ENCODE data around the gene COL19A1.

COL19A1 gene

DNA sequence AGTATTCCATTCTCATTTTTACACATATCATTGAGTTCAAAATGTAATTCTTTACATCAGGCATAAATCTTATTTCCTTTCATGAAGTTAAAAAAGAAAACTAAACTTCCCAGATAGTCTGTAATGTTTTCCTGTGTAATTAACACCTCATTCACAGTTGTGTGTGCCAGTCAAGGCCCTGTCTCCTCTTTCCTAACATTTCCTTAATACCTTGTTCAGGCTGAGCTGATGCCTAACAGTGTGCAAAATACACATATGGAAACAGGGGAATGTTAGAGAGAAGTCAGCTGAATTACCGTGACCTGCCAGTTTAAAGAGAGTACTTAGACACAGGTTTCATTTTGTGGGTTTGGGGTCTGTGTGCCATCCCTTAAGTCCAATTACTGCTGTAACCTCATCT is 227.8 kb downstream of the COL19A1 start:
- H3K4me1 Mint-ChIP-seq, result no peaks in the 10 kb centered on the region
- DNase-seq, result no peak
- H3K36me3 Mint-ChIP-seq (ENCODE audit: low read depth), result no peaks in the 10 kb centered on the region
- no peaks in the 10 kb centered on the region for H3K27me3 Mint-ChIP-seq (ENCODE audit: low read depth, poor library complexity)
- no peak overlapping the region for H3K27ac Mint-ChIP-seq
- TF ChIP-seq, protein P1, sequence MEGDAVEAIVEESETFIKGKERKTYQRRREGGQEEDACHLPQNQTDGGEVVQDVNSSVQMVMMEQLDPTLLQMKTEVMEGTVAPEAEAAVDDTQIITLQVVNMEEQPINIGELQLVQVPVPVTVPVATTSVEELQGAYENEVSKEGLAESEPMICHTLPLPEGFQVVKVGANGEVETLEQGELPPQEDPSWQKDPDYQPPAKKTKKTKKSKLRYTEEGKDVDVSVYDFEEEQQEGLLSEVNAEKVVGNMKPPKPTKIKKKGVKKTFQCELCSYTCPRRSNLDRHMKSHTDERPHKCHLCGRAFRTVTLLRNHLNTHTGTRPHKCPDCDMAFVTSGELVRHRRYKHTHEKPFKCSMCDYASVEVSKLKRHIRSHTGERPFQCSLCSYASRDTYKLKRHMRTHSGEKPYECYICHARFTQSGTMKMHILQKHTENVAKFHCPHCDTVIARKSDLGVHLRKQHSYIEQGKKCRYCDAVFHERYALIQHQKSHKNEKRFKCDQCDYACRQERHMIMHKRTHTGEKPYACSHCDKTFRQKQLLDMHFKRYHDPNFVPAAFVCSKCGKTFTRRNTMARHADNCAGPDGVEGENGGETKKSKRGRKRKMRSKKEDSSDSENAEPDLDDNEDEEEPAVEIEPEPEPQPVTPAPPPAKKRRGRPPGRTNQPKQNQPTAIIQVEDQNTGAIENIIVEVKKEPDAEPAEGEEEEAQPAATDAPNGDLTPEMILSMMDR (IDR thresholded peaks at IDR 0.05), result no peak
- H3K9me3 Mint-ChIP-seq, result no peaks in the 10 kb centered on the region
- no peak overlapping the region for H3K4me3 Mint-ChIP-seq

DNA sequence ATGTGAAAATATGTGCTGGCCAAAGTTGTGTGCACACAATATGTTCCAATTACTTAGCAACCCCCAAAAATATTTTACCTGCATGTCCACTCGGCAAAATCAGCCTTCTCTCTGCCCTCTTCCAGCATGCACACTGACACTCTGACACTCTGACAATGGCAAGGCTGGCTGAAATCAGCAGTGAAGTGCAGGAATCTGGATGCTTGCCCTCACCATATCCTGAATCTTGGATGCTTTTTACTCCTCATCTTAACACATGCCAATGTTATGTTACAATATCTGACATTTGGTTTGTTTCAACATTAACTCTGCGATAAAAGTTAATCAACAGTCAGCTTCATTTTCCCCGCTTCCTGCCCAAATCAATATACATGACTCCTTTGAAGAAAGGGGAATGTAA is 233.4 kb downstream of the COL19A1 start:
- H3K4me3 Mint-ChIP-seq, result no peak overlapping the region
- H3K4me1 Mint-ChIP-seq, result no peaks in the 10 kb centered on the region
- H3K27ac Mint-ChIP-seq, result no peak overlapping the region

DNA sequence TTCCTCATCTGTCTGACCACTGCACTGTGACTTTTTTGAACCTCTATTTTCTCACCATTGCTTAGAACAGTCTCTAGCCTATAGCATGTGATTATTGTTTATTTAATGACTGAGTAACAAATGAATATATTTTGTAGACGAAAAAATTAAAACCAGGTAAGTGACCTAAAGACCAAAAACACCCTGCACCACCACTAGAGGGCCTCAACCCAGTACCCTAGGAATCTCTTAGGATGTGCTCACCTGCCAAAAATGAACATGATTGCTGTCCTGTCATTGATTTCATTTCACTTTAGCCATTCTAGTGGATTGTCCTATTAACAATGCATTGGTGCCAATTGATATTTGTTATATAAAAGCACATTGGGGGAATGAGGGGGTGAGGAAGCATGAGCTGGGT is 237.4 kb downstream of the COL19A1 start:
- Mint-ChIP-seq H3K9me3 (no peaks in the 10 kb centered on the region), H3K27ac (no peak overlapping the region), H3K36me3 (ENCODE audit: low read depth) (no peaks in the 10 kb centered on the region), H3K27me3 (ENCODE audit: low read depth, poor library complexity) (no peaks in the 10 kb centered on the region), H3K4me1 (peaks cover 12% of the 10 kb centered on the region), H3K4me3 (no peak overlapping the region)
- TF ChIP-seq, protein P1 (IDR thresholded peaks at IDR 0.05), result peak; percentile 31
- DNase-seq, result no peak

More for the DNA sequence above, 233.4 kb downstream of the COL19A1 start:
- H3K9me3 Mint-ChIP-seq, result no peaks in the 10 kb centered on the region
- no peaks in the 10 kb centered on the region for H3K27me3 Mint-ChIP-seq (ENCODE audit: low read depth, poor library complexity)
- no peak for DNase-seq
- TF ChIP-seq, protein P1 (IDR thresholded peaks at IDR 0.05), result no peak
- no peaks in the 10 kb centered on the region for H3K36me3 Mint-ChIP-seq (ENCODE audit: low read depth)

DNA sequence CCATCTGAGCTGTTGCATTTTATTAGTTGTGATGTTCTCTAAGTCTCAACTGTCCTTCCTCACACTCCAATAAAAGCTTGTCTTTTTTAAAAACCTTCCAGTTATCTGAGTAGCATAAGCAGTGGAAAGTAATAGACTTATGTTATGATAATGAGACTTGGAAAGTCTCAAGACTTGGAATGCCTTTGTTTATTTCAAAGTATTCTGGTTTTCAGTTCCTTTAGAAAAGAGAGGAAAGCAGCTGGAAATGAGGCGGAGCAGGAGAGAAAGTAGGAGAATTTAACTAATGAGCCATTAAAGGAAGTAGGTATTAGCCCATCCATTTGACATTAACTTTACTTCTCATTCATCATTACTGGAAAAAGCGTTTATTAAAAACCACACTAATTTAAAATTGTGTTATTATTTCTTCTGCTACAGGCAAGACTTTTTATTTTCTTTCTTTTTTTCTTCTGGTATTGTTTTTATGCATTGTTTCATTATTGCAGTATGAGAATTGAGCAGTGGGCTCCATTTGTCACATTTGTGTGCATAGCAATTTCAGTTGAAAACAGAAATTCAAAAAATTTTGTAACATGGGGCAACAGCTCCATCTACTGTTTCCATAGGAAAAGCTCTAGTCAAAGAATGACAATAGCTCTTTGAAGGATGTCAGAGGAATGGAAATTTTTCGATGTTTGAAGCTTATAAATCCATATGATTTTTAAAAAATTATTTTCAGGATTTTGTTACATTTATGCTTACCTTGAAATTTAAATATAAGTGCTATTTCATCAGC is 241.7 kb downstream of the COL19A1 start:
- no peak for DNase-seq
- Mint-ChIP-seq H3K27ac (peak overlapping the region; percentile 13), H3K36me3 (ENCODE audit: low read depth) (no peaks in the 10 kb centered on the region)

DNA sequence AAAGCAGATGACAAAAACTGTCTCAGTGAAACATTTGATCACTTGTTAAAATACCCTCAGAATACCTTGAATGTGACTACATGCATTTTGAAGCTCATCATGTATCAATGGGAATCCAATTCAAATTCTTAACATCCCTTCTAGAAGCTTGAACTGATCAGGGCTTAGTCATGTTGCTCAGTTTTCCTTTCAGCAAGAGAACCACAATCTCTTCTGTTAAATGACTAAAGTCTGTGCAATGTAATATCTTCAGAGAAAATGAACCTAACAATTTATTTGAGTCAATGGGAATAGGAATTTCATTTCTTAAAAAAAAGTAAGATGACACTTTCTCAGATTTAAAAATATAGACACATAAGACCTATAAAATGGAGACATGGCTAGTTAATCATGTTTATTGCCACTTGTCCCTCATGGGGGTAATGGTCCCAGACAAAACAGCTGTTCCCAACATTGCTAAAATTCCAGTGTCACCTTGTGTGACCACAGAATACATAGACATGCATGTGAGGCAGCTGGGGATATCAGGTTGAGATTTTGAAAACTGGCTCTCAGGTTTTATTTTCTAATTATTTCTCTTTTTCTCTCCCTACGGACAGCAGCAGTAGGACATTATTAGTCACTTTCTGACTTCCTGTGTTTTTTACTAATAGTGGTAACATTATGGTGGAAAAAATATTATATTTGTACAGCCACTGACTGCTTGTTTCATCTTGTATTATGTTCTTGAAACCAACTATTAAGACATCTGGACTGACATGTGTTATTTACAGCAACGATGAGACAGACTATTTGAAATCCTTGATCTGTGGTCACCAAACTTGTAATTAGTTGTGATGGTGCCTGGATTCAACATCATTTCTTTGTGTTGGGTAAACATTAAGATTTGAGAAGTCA is 244.0 kb downstream of the COL19A1 start:
- TF ChIP-seq, protein P1 (IDR thresholded peaks at IDR 0.05), result no peak
- Mint-ChIP-seq H3K9me3 (no peaks in the 10 kb centered on the region), H3K27ac (no peak overlapping the region), H3K4me3 (no peak overlapping the region), H3K27me3 (ENCODE audit: low read depth, poor library complexity) (peaks cover 6% of the 10 kb centered on the region), H3K36me3 (ENCODE audit: low read depth) (no peaks in the 10 kb centered on the region), H3K4me1 (peaks cover 12% of the 10 kb centered on the region)
- DNase-seq, result no peak

More for the DNA sequence above, 241.7 kb downstream of the COL19A1 start:
- no peaks in the 10 kb centered on the region for H3K27me3 Mint-ChIP-seq (ENCODE audit: low read depth, poor library complexity)
- H3K4me1 Mint-ChIP-seq, result peaks cover 12% of the 10 kb centered on the region
- TF ChIP-seq, protein P1 (IDR thresholded peaks at IDR 0.05), result peak; percentile 77
- no peak overlapping the region for H3K4me3 Mint-ChIP-seq
- no peaks in the 10 kb centered on the region for H3K9me3 Mint-ChIP-seq
